Measurements from ENCODE around the gene CCL4L2. TPM values are rescaled to one million over a fixed set of nuclear protein-coding genes. Genes with fewer than 3 reads are reported as not detected.

The CCL4L2 gene
- total and polyA plus RNA-seq, 2 donors (not counting 3 experiments of a cell fraction or from before 2014, with no cell fraction given) = not detected

DNA sequence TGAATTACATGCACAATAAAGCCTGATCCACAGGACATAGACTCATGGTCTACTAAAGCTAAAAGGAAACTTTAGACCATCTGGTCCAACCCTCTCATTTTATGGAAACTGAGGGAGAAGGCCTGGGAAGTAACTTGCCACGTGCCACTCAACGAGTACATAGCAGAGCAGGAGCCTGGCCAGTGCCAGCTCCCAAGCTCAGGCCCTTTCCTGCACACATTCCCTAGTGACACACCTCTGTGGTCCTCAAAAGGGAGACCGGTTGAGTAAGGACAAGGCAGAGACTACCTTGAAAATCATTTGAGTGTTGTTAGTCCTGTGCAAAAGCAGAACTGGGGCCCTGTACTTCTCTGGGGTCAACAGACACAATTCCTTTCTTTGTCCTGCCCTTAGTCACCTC lies 2.8 kb downstream of the CCL4L2 start:
- Histone ChIP-seq H3K9ac (replicated peaks; ENCODE audit: extremely low read depth, insufficient read depth, low read length) (no peak overlapping the region), H3K9me1 (replicated peaks; ENCODE audit: control insufficient read depth, extremely low read depth, insufficient read depth, low read length) (no peaks in the 10 kb centered on the region), H2AFZ (ENCODE audit: low read depth, low read length) (no peak overlapping the region), H3K4me3 (replicated peaks in 1 of 3; ENCODE audit: insufficient read depth in 1 of 3, low read depth in 1 of 3, low read length in 3 of 3) (no peak overlapping the region), H3K9me3 (replicated peaks; ENCODE audit: control insufficient read depth, insufficient read depth, low read length) (no peaks in the 10 kb centered on the region), H3K4me1 (ENCODE audit: control insufficient read depth, extremely low read depth, insufficient read depth, low read length) (no peaks in the 10 kb centered on the region), H3K27ac (ENCODE audit: insufficient read depth, low read depth, low read length) (no peak overlapping the region), H3K27me3 (ENCODE audit: control insufficient read depth in 2 of 2, insufficient read depth in 2 of 2, low read length in 2 of 2) (no peaks in the 10 kb centered on the region), H3K79me2 (ENCODE audit: control insufficient read depth, insufficient read depth, low read length) (no peaks in the 10 kb centered on the region), H3K36me3 (ENCODE audit: control insufficient read depth in 2 of 2, extremely low read depth in 1 of 2, insufficient read depth in 2 of 2, low read length in 2 of 2) (no peaks in the 10 kb centered on the region), H3K4me2 (ENCODE audit: insufficient read depth, low read length) (no peak overlapping the region), H4K20me1 (replicated peaks; ENCODE audit: control insufficient read depth, extremely low read depth, insufficient read depth, low read length) (no peaks in the 10 kb centered on the region)
- no TSS peak for BruUV-seq (replicated peaks)
- intact Hi-C loops (cut with micrococcal nuclease) = no loop called here
- dilution Hi-C loops (cut with MboI; ENCODE audit: extremely low pct_ligation_motif_present, low sequenced_read_pairs) = no loop called here
- no peak for FAIRE-seq
- no peak for DNase-seq (ENCODE audit: low read depth, low spot score)
- CTCF ChIA-PET = no interaction called here
- POLR2A ChIA-PET = no interaction called here
- TF ChIP-seq, protein P1, sequence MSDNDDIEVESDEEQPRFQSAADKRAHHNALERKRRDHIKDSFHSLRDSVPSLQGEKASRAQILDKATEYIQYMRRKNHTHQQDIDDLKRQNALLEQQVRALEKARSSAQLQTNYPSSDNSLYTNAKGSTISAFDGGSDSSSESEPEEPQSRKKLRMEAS (IDR thresholded peaks at IDR 0.05; ENCODE audit: insufficient read depth, insufficient read length) = no peak
- TF ChIP-seq FOS (IDR thresholded peaks at IDR 0.05; ENCODE audit: borderline replicate concordance, insufficient read depth, low read length) (no peak), GATA2 (IDR thresholded peaks at IDR 0.05; ENCODE audit: insufficient read depth, insufficient read length, low read depth, low read length) (no peak), EZH2 (IDR thresholded peaks at IDR 0.05; ENCODE audit: borderline replicate concordance, low read depth, low read length, severe bottlenecking) (no peak), MYC (IDR thresholded peaks at IDR 0.05; ENCODE audit: low read depth, low read length) (no peak), POLR2A (IDR thresholded peaks at IDR 0.05; ENCODE audit: low read depth, low read length) (no peak), POLR2AphosphoS5 (IDR thresholded peaks at IDR 0.05; ENCODE audit: insufficient read depth, low read depth, low read length) (no peak), JUN (IDR thresholded peaks at IDR 0.05; ENCODE audit: borderline replicate concordance, insufficient read depth, insufficient read length, low read depth) (no peak)
- TF ChIP-seq, protein P2, sequence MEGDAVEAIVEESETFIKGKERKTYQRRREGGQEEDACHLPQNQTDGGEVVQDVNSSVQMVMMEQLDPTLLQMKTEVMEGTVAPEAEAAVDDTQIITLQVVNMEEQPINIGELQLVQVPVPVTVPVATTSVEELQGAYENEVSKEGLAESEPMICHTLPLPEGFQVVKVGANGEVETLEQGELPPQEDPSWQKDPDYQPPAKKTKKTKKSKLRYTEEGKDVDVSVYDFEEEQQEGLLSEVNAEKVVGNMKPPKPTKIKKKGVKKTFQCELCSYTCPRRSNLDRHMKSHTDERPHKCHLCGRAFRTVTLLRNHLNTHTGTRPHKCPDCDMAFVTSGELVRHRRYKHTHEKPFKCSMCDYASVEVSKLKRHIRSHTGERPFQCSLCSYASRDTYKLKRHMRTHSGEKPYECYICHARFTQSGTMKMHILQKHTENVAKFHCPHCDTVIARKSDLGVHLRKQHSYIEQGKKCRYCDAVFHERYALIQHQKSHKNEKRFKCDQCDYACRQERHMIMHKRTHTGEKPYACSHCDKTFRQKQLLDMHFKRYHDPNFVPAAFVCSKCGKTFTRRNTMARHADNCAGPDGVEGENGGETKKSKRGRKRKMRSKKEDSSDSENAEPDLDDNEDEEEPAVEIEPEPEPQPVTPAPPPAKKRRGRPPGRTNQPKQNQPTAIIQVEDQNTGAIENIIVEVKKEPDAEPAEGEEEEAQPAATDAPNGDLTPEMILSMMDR (IDR thresholded peaks at IDR 0.05; ENCODE audit: extremely low read depth in 1 of 2, insufficient read depth in 1 of 2, low read depth in 1 of 2, low read length in 2 of 2) = no peak

Data from endothelial cell of umbilical vein (primary cell).